GM12878 (cell line): ENCODE measurements around the gene DISC1. TPM values are rescaled to one million over a fixed set of nuclear protein-coding genes. Genes with fewer than 3 reads are reported as not detected.

Experiments used
- ATAC-seq: fragments of 200-7000 bp; cut with Tn5 transposase; 3 replicates; pipeline ENCODE4 v1.9.1; 2020; ENCODE audit warnings: mild to moderate bottlenecking, moderate library complexity
- BruUV-seq: library from RNA; stranded (reverse); fragments of 400-500 nt; replicated peaks from 2 replicates; lab custom pipeline; 2021; lab: Mats Ljungman, UMichigan
- CTCF ChIA-PET: fragments of 300-600 bp; sonication (Branson Sonifier 250); formaldehyde crosslinking; extraction: SDS; loops from one replicate; lab custom pipeline; 2021; ENCODE audit warnings: inconsistent platforms; lab: Yijun Ruan, JAX
- POLR2A ChIA-PET: fragments of 350-600 bp; formaldehyde crosslinking; extraction: SDS; loops from one replicate; lab custom pipeline; 2021; ENCODE audit warnings: inconsistent platforms; lab: Charles Lee
- RAD21 ChIA-PET: fragments of 300-600 bp; sonication (Branson Sonifier 250); formaldehyde crosslinking; loops from one replicate; lab custom pipeline; 2023; ENCODE audit warnings: antibody characterized with exemption; ENCODE audit not compliant: unreplicated experiment; lab: Charles Lee
- SMC1A ChIA-PET: fragments of 300-600 bp; sonication (Branson Sonifier 250); formaldehyde crosslinking; loops from one replicate; lab custom pipeline; 2023; ENCODE audit not compliant: unreplicated experiment, uncharacterized antibody; lab: Charles Lee
- DNase-seq: peaks from one replicate; pipeline ENCODE4 v3.0.0-alpha.2; 2011; ENCODE audit warnings: low read depth, low spot score
- FAIRE-seq: peaks from 3 replicates; lab custom pipeline; 2011; peaks lifted over from hg19 to GRCh38; lab: Jason Lieb, UNC
- H2AFZ ChIP-seq: 2 replicates; pipeline ENCODE4 v1.6.0; 2011; ENCODE audit warnings: low read depth, low read length, control low read depth; ENCODE audit not compliant: control insufficient read depth
- H3K27ac ChIP-seq: 2 replicates; pipeline ENCODE4 v1.5.1; 2011; ENCODE audit warnings: control low read depth; ENCODE audit not compliant: control insufficient read depth, insufficient read depth
- H3K27me3 ChIP-seq, 2 experiments: replicated peaks in 1 of 2; 2 replicates each; pipeline versions ENCODE4 v1.6.0 to v1.6.1; 2011; ENCODE audit warnings: low read length in 1 of 2; ENCODE audit not compliant: control insufficient read depth in 2 of 2, insufficient read depth in 2 of 2
- H3K36me3 ChIP-seq, 2 experiments: 2 replicates each; pipeline ENCODE4 v1.5.1; 2011; ENCODE audit warnings: low read length in 1 of 2; ENCODE audit not compliant: control insufficient read depth in 2 of 2, insufficient read depth in 2 of 2
- H3K4me1 ChIP-seq: 2 replicates; pipeline ENCODE4 v1.6.1; 2011; ENCODE audit warnings: mild to moderate bottlenecking, low read length, moderate library complexity, mixed read lengths; ENCODE audit not compliant: control insufficient read depth, insufficient read depth
- H3K4me2 ChIP-seq: 2 replicates; pipeline ENCODE4 v1.6.0; 2011; ENCODE audit warnings: control low read depth; ENCODE audit not compliant: control insufficient read depth, insufficient read depth
- H3K4me3 ChIP-seq: fragments of 200-600 bp; sonication (generic); 2 replicates; pipeline ENCODE4 v1.5.1; 2016
- H3K79me2 ChIP-seq: 2 replicates; pipeline ENCODE4 v1.6.0; 2011; ENCODE audit warnings: low read length; ENCODE audit not compliant: control insufficient read depth, insufficient read depth
- H3K9ac ChIP-seq: 2 replicates; pipeline ENCODE4 v1.8.0; 2011; ENCODE audit warnings: low read length, control low read depth, mixed read lengths; ENCODE audit not compliant: control insufficient read depth, insufficient read depth
- H3K9me3 ChIP-seq: replicated peaks from 3 replicates; pipeline ENCODE4 v1.5.1; 2011; ENCODE audit warnings: mild to moderate bottlenecking, low read length; ENCODE audit not compliant: control insufficient read depth, insufficient read depth
- H4K20me1 ChIP-seq: 2 replicates; pipeline ENCODE4 v1.6.0; 2011; ENCODE audit not compliant: control insufficient read depth, insufficient read depth
- BCL11A ChIP-seq: IDR thresholded peaks from 2 replicates; pipeline ENCODE4 v1.6.1; 2011; ENCODE audit warnings: low read depth, low read length
- CBFB ChIP-seq: IDR thresholded peaks from 2 replicates; pipeline ENCODE4 v1.6.1; 2016; ENCODE audit warnings: antibody characterized with exemption, low read depth
- CHD2 ChIP-seq: IDR thresholded peaks from 2 replicates; pipeline ENCODE4 v1.6.1; 2011; ENCODE audit warnings: low read depth, low read length, improper control_type of control experiment, borderline replicate concordance
- CREM ChIP-seq: IDR thresholded peaks from 2 replicates; pipeline ENCODE4 v1.6.1; 2014; ENCODE audit warnings: antibody characterized with exemption, low read depth
- PAX5 ChIP-seq: IDR thresholded peaks from 2 replicates; pipeline ENCODE4 v1.6.1; 2011; ENCODE audit warnings: low read depth, low read length, borderline replicate concordance
- PKNOX1 ChIP-seq: fragments of 450-650 bp; IDR thresholded peaks from 2 replicates; pipeline ENCODE4 v1.6.1; 2016; ENCODE audit warnings: mild to moderate bottlenecking
- RUNX3 ChIP-seq: IDR thresholded peaks from 2 replicates; pipeline ENCODE4 v1.6.1; 2012; ENCODE audit warnings: low read length, inconsistent platforms
- SIN3A ChIP-seq: IDR thresholded peaks from 2 replicates; pipeline ENCODE4 v1.6.1; 2012; ENCODE audit warnings: low read depth, low read length, improper control_type of control experiment
- SRF ChIP-seq, 2 experiments: IDR thresholded peaks; 2 replicates each; pipeline ENCODE4 v1.6.1; 2011; ENCODE audit warnings: low read depth in 2 of 2, low read length in 2 of 2, mild to moderate bottlenecking in 1 of 2, moderate library complexity in 1 of 2
- TARDBP ChIP-seq: IDR thresholded peaks from 2 replicates; pipeline ENCODE4 v1.6.1; 2016; ENCODE audit warnings: borderline replicate concordance
- USF1 ChIP-seq: IDR thresholded peaks from 2 replicates; pipeline ENCODE4 v1.6.1; 2011; ENCODE audit warnings: borderline replicate concordance, low read depth, mild to moderate bottlenecking, moderate library complexity, mixed read lengths, low read length; ENCODE audit not compliant: insufficient read depth; ENCODE audit errors: extremely low read length
- ZNF687 ChIP-seq: fragments of 450-650 bp; IDR thresholded peaks from 2 replicates; pipeline ENCODE4 v1.6.1; 2017; ENCODE audit warnings: mild to moderate bottlenecking, moderate library complexity
- WGBS: methylation state at CpG from one replicate; pipeline ENCODE4 v1.1.6; 2016; ENCODE audit warnings: low lambda C conversion rate; ENCODE audit not compliant: insufficient replicate concordance, insufficient coverage; ENCODE audit errors: missing lambda C conversion rate; 5-methylcytosine and 5-hydroxymethylcytosine counted together
- in situ Hi-C: fragments of 300-500 bp; cut with MboI; formaldehyde crosslinking; loops from 9 replicates; pipeline ENCODE4 v1.14.3; 2018; ENCODE audit warnings: mixed read lengths
- intact Hi-C: fragments of 100-400 bp; cut with micrococcal nuclease; formaldehyde crosslinking; loops from one replicate; pipeline ENCODE4 v1.14.2; 2022; ENCODE audit not compliant: unreplicated experiment
- polyA plus RNA-seq, 11 experiments: library from polyadenylated mRNA; depleted of rRNA in 4 of 11; unstranded in 6 of 11; stranded (reverse) in 5 of 11; fragments of >200 nt; fragmentation: Nextera tagmentation in 4 of 11; fragmentation: Illumina TruSeq in 1 of 11; extraction: Ambion mirVana in 4 of 11; extraction: Trizol in 1 of 11; gene quantifications; 1 replicate in 1 of 11; 2 replicates in 10 of 11; pipeline versions ENCODE4 v1.2.1 to v1.2.3, GENCODE V29; 2011 to 2016; ENCODE audit warnings: inconsistent platforms in 2 of 11, missing spikeins in 2 of 11, low read depth in 1 of 11
- total RNA-seq, 4 experiments: library from RNA; depleted of rRNA in 3 of 4; stranded (reverse); fragments of >200 nt in 3 of 4; fragmentation: Illumina TruSeq in 1 of 4; extraction: Trizol in 1 of 4; gene quantifications; 2 replicates each; pipeline versions ENCODE4 v1.2.1 to v1.2.3, GENCODE V29; 2013 to 2021

DISC1 gene
- total and polyA plus RNA-seq, 10 of the 15 experiments (the other 5 are each of a cell fraction or from before 2014, with no cell fraction given), result 0.05 to 0.72 (median 0.19) TPM; not detected in 1

GRCh38 chr1:231610388-231610787, 16.2 kb upstream of the DISC1 start (continued):
- no peak for TF ChIP-seq USF1
- TF ChIP-seq, all 136 proteins: peak for 0

GRCh38 chr1:231611111-231611510, 15.5 kb upstream of the DISC1 start:
- in situ Hi-C loops, result no loop called here
- H2AFZ ChIP-seq, result no peak overlapping the region
- CTCF ChIA-PET, result no interaction called here
- no peak for DNase-seq
- no peak overlapping the region for H3K27ac ChIP-seq
- peaks cover 35% of the 10 kb centered on the region for H3K4me1 ChIP-seq
- peaks cover 21% of the 10 kb centered on the region; the same call in 2 of the 3 replicates for H3K9me3 ChIP-seq
- BruUV-seq, result no TSS peak
- POLR2A ChIA-PET, result no interaction called here
- H3K36me3 ChIP-seq, result no peaks in the 10 kb centered on the region
- SMC1A ChIA-PET, result no interaction called here
- RAD21 ChIA-PET, result no interaction called here
- WGBS, result 91% methylated on average over 5 of the region's 5 CpGs
- H3K27me3 ChIP-seq, result no peaks in the 10 kb centered on the region; a peak in 1 of 4 replicates
- TF ChIP-seq PKNOX1, result no peak
- TF ChIP-seq RUNX3, result no peak
- TF ChIP-seq PAX5, result no peak
- no peak for TF ChIP-seq BCL11A
- no peak for TF ChIP-seq ZNF687
- no peak for TF ChIP-seq TARDBP
- TF ChIP-seq CREM, result no peak
- TF ChIP-seq CHD2, result no peak
- TF ChIP-seq SIN3A, result no peak
- TF ChIP-seq CBFB, result no peak
- TF ChIP-seq SRF (IDR thresholded peaks at IDR 0.05; ENCODE audit: low read depth in 2 of 2, low read length in 2 of 2), result no peak
- ATAC-seq, result no peak
- H3K4me3 ChIP-seq, result no peak overlapping the region
- intact Hi-C loops, result no loop called here
- H3K4me2 ChIP-seq, result no peak overlapping the region
- no peak overlapping the region for H3K9ac ChIP-seq
- no peaks in the 10 kb centered on the region for H4K20me1 ChIP-seq
- FAIRE-seq, result no peak
- no peaks in the 10 kb centered on the region for H3K79me2 ChIP-seq
